ENCODE measurements around the gene AUTS2.

The AUTS2 gene

DNA sequence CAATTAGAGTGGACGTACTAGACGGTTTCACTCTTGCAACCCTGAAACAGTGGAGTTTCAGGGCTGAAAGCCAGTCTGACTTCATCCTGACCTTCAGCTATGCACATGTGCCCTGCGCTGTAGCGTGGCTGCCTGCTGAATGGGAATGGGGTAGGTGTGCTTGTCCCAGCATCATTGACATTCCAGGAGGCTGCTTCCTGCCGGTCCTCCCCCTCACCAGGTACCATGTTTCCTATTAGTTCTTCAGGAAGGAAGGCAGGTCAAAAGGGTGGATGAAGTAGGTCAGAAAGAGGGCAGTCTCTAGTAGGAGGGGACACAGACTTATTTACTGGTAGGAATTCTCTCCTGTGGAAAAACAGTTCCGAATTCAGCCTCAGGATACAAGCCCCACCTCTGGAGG is 981.9 kb downstream of the AUTS2 start:
- DNase-seq, result no peak
- Histone ChIP-seq H3K9me3 (ENCODE audit: severe bottlenecking) (no peaks in the 10 kb centered on the region), H3K36me3 (no peaks in the 10 kb centered on the region), H3K27me3 (ENCODE audit: insufficient read depth, low read depth, severe bottlenecking) (no peaks in the 10 kb centered on the region), H3K4me3 (ENCODE audit: low read depth, low read length) (no peak overlapping the region), H3K27ac (no peak overlapping the region)
- TF ChIP-seq, protein P1, sequence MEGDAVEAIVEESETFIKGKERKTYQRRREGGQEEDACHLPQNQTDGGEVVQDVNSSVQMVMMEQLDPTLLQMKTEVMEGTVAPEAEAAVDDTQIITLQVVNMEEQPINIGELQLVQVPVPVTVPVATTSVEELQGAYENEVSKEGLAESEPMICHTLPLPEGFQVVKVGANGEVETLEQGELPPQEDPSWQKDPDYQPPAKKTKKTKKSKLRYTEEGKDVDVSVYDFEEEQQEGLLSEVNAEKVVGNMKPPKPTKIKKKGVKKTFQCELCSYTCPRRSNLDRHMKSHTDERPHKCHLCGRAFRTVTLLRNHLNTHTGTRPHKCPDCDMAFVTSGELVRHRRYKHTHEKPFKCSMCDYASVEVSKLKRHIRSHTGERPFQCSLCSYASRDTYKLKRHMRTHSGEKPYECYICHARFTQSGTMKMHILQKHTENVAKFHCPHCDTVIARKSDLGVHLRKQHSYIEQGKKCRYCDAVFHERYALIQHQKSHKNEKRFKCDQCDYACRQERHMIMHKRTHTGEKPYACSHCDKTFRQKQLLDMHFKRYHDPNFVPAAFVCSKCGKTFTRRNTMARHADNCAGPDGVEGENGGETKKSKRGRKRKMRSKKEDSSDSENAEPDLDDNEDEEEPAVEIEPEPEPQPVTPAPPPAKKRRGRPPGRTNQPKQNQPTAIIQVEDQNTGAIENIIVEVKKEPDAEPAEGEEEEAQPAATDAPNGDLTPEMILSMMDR (IDR thresholded peaks at IDR 0.05; ENCODE audit: low read depth, low read length), result no peak

GRCh38 chr7:70582927-70583895 is 984.9 kb downstream of the AUTS2 start:
- no peak overlapping the region for H3K4me3 ChIP-seq (ENCODE audit: low read depth, low read length)
- H3K36me3 ChIP-seq, result no peaks in the 10 kb centered on the region
- TF ChIP-seq, protein P1 (IDR thresholded peaks at IDR 0.05; ENCODE audit: low read depth, low read length), result no peak
- DNase-seq, result peak; percentile 64
- no peaks in the 10 kb centered on the region for H3K27me3 ChIP-seq (ENCODE audit: insufficient read depth, low read depth, severe bottlenecking)
- H3K9me3 ChIP-seq (ENCODE audit: severe bottlenecking), result no peaks in the 10 kb centered on the region
- peak overlapping the region; percentile 54 for H3K27ac ChIP-seq

GRCh38 chr7:70583965-70584883 is 985.9 kb downstream of the AUTS2 start:
- Histone ChIP-seq H3K27me3 (ENCODE audit: insufficient read depth, low read depth, severe bottlenecking) (no peaks in the 10 kb centered on the region), H3K9me3 (ENCODE audit: severe bottlenecking) (no peaks in the 10 kb centered on the region), H3K27ac (peak overlapping the region; percentile 54), H3K36me3 (no peaks in the 10 kb centered on the region), H3K4me3 (ENCODE audit: low read depth, low read length) (no peak overlapping the region)
- DNase-seq, result no peak
- TF ChIP-seq, protein P1 (IDR thresholded peaks at IDR 0.05; ENCODE audit: low read depth, low read length), result no peak

GRCh38 chr7:70585071-70585470 is 986.8 kb downstream of the AUTS2 start:
- TF ChIP-seq, protein P1 (IDR thresholded peaks at IDR 0.05; ENCODE audit: low read depth, low read length), result peak; percentile 44; the same call in 1 of the 2 replicates
- Histone ChIP-seq H3K4me3 (ENCODE audit: low read depth, low read length) (no peak overlapping the region), H3K9me3 (ENCODE audit: severe bottlenecking) (no peaks in the 10 kb centered on the region), H3K27ac (no peak overlapping the region), H3K27me3 (ENCODE audit: insufficient read depth, low read depth, severe bottlenecking) (no peaks in the 10 kb centered on the region), H3K36me3 (no peaks in the 10 kb centered on the region)
- DNase-seq, result no peak

GRCh38 chr7:70586822-70587221 is 988.5 kb downstream of the AUTS2 start:
- no peaks in the 10 kb centered on the region for H3K27me3 ChIP-seq (ENCODE audit: insufficient read depth, low read depth, severe bottlenecking)
- no peak for DNase-seq
- TF ChIP-seq, protein P1 (IDR thresholded peaks at IDR 0.05; ENCODE audit: low read depth, low read length), result no peak
- no peak overlapping the region for H3K27ac ChIP-seq
- H3K36me3 ChIP-seq, result no peaks in the 10 kb centered on the region
- H3K9me3 ChIP-seq (ENCODE audit: severe bottlenecking), result no peaks in the 10 kb centered on the region
- H3K4me3 ChIP-seq (ENCODE audit: low read depth, low read length), result no peak overlapping the region
